Uterus (tissue), 2 donors: ENCODE measurements around the gene IFRD2.

ENCODE experiments used
- POLR2A ChIP-seq, 2 donors: fragments of 450-650 bp; IDR thresholded peaks; one replicate each; pipeline ENCODE4 v1.6.1; 2016; ENCODE audit warnings: antibody characterized with exemption in 2 of 2, mild to moderate bottlenecking in 1 of 2, moderate library complexity in 1 of 2
- TF ChIP-seq, protein P1 (sequence below), 4 experiments: fragments of 200-600 bp in 2 of 4; fragments of 450-650 bp in 2 of 4; sonication (generic) in 2 of 4; IDR thresholded peaks; one replicate each; pipeline ENCODE4 v1.5.1; 2016 to 2019; ENCODE audit warnings: antibody characterized with exemption in 4 of 4, mild to moderate bottlenecking in 2 of 4, moderate library complexity in 1 of 4

DNA sequence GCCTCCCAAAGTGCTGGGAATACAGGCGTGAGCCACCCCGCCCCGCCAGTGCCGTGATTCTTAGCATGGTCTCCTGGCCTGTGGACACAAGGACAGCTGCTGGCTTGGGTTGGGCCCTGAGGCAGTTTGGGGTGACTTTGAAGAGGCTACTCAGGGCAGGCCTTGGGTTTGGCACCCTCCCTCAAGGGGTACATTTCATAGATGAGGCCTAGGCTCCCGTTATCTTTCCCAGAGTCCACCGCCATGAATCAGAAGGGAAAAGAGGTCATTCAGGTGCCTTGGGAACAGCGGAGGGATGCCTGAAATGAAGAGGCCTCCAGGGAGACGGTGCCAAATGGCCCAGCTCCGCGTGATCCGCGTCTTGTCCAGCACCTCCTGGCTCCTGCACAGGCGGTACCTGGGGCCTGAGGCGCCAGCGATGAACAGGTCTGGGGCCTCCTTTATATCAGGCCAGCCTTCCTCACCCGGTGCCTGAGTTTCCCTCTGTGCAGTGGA, 46.9 kb downstream of the IFRD2 start:
- TF ChIP-seq, protein P1, sequence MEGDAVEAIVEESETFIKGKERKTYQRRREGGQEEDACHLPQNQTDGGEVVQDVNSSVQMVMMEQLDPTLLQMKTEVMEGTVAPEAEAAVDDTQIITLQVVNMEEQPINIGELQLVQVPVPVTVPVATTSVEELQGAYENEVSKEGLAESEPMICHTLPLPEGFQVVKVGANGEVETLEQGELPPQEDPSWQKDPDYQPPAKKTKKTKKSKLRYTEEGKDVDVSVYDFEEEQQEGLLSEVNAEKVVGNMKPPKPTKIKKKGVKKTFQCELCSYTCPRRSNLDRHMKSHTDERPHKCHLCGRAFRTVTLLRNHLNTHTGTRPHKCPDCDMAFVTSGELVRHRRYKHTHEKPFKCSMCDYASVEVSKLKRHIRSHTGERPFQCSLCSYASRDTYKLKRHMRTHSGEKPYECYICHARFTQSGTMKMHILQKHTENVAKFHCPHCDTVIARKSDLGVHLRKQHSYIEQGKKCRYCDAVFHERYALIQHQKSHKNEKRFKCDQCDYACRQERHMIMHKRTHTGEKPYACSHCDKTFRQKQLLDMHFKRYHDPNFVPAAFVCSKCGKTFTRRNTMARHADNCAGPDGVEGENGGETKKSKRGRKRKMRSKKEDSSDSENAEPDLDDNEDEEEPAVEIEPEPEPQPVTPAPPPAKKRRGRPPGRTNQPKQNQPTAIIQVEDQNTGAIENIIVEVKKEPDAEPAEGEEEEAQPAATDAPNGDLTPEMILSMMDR (IDR thresholded peaks at IDR 0.05), result no peak
- TF ChIP-seq POLR2A (IDR thresholded peaks at IDR 0.05), result no peak
